ENCODE measurements around the gene LRP1.
A peak's percentile ranks its signal among the peaks of the same experiment; 100 is the strongest.

LRP1 gene

DNA sequence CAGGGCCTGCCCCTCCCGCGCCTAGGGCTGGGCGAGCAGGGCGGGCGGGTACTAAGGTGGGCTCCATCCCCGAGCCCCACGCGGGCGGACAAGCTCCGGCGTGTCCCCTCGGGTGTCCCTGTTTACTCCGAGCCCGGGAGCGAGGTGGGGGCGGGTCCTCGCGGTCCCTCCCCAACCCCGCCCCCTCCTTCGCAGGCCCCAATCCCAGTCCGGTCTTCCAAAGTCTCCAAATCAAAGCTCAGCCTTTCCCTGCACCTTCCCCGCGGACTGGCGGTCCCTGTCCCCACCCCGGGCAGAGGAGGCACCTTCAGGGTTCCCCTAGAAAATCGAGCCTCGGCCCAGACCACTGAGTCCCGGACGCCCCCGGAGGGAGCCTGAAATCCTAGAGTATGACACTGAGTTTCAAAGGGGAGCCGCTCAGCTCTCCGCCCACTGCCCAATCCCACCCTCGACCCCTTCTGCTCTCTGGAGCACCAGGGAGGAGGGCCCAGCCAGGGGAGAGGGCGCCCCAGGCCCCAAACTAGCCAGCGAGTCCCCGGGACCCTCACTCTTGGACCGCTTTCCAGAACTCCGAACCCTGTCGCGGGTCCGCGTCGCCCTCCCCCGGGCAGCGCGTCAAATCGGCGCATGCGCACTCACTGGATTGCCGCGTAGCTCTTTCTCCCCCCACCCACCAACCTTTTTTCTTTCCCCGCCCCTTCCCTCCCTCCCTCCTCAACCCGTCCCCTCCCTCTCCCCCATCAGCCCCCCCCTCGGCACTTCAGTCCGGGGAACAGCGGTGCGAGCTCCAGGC lies at the start of gene LRP1:
Gene LRP1, plus strand, starts transcription at position 758 of the 793 bp plus-strand sequence. CDS start 482 bp downstream, outside the sequence.
- DNase-seq: peak; percentile 87

GRCh38 chr12:57078519-57079404 lies 49.5 kb upstream of the LRP1 start, which contains the start of gene NEMP1:
NEMP1 (minus strand) TSS chr12:57078791; CDS start chr12:57078745, 46 bp downstream.
- DNase-seq: peak; percentile 100

- no peak for DNase-seq
Measured at GRCh38 chr12:57079821-57080220, 48.5 kb upstream of the LRP1 start.

- no peak for DNase-seq
Measured at GRCh38 chr12:57080855-57081254, 47.4 kb upstream of the LRP1 start.

GRCh38 chr12:57085999-57086492 lies 42.2 kb upstream of the LRP1 start:
- DNase-seq: peak; percentile 77

DNA sequence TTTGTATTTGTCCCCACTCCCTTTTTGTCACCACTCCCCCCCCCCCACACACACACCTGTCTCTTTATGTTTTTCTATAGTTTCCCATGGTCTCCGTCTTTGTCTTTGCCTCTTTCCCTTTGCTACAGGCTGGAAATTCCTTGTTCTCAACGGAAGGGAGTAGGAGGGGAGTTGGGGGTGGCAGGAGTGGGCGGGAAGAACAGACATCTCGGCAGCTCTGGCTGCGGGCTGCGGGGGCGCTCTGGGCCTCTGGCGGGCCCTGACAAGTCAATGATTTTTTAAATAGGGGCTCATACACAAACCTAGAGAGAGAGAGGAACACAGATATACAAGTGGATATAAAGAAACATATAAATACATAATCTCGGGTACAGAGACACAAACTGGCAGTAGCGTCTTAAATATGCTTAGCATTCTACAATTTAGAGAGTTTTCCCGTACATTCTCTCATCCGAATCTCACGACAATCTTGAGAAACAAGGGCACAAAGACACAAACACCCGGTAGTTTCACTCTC lies 41.7 kb upstream of the LRP1 start:
- peak; percentile 88 for DNase-seq

DNA sequence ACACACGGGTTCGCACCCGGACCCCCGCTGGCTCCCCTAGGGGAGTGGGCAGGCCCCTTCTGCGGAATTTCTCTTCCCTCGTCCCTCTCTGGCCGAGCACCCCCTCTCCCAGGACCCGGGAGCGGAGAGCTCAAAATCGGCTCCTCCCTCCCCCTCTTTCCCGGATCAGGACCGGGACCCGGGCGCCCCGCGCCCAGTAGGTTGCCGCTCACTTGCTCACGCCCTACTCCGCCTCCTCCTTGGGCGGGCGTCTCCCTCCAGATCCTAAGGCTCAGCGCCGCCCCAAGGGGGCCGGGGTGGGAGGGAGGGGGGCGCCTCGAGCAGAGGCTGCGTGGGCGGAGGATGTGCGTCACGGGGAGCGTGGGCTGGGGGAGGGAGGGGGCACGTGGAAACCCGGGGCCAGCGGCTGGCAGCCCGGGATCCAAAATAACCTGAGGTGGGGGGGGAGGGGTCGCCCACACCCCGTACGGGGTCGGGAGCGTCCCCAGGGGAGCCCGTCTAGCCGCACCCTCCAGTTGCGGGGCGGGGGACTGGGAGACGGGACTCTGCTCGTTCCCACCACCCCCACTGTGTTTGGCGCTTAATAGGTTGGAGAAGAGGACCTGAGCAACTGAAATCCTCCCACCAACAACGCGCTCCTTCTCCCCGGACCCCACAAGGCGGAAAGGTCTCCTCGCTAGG lies 41.1 kb upstream of the LRP1 start:
- DNase-seq: peak; percentile 95

GRCh38 chr12:57087691-57088353 lies 40.5 kb upstream of the LRP1 start:
- peak; percentile 99 for DNase-seq

- DNase-seq: peak; percentile 98
Measured at GRCh38 chr12:57088354-57089270, 39.7 kb upstream of the LRP1 start, which contains the start of gene NAB2. NAB2 (plus strand) TSS chr12:57089114; CDS start chr12:57089272, 158 bp downstream.

DNA sequence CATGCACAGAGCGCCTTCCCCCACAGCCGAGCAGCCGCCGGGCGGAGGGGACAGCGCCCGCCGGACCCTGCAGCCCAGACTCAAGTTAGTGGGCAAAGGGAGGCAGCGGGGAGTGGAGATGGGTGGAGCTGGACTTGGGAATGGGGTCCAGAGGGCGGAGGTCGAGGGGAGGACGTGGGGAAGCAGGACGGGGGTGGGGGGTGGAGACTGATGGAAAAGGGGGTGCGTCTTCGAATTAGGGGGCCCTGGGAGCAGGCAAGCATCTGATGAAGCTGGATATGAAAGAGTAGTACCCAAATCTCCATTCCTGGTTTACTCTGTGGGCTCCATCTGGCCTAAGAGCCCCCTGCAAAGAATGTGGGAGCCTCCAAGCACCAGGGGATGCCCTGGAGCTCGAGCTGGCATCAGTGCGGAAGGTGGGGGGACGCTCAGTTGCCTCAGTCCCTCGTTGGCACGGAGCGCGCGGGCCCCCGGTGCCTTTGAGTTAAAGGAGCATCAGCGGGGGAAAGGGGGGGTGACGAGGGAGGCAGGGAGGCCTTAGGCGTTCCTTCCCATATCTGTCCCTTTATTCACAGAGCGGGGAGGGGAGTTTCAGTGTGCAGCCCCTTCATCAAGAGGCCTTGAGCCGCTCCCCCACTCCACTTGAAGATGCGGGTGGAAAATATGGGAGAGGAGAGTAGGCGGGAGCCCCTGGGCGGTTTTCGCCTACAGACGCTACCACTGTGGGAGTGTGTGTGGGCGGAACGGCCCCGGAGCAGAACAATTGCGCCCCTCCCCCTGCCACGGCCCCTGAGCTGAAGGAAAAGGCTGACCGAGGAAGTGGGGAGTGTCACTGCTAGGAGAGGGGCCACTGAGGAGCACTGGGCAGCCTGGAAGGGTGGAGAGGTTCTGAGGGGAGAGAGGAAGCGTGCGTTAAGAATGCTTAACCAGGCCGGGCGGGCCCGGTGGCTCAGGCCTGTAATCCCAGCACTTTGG lies 38.7 kb upstream of the LRP1 start:
- peak; percentile 67 for DNase-seq

DNA sequence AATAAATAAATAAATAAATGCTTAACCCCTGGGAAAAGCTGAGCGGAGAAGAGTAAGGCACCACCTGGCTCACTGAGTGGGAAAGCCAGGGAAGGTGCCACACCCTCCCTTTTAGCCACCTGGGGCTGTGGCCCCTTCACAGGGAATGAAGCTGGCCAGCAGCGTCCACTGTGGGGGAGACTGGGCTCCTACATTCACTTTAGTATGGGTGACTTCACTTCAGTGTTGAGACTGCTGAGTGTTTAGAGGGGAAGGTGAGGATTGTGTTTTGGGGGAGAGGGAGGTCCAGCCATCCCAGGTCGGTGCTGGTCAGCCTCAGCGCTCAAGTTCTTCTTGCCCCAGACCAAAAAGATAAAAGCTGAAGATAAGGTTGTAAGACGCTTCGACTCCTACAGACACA lies 37.8 kb upstream of the LRP1 start:
- no peak for DNase-seq

GRCh38 chr12:57090924-57091637 lies 37.2 kb upstream of the LRP1 start:
- DNase-seq: no peak

DNA sequence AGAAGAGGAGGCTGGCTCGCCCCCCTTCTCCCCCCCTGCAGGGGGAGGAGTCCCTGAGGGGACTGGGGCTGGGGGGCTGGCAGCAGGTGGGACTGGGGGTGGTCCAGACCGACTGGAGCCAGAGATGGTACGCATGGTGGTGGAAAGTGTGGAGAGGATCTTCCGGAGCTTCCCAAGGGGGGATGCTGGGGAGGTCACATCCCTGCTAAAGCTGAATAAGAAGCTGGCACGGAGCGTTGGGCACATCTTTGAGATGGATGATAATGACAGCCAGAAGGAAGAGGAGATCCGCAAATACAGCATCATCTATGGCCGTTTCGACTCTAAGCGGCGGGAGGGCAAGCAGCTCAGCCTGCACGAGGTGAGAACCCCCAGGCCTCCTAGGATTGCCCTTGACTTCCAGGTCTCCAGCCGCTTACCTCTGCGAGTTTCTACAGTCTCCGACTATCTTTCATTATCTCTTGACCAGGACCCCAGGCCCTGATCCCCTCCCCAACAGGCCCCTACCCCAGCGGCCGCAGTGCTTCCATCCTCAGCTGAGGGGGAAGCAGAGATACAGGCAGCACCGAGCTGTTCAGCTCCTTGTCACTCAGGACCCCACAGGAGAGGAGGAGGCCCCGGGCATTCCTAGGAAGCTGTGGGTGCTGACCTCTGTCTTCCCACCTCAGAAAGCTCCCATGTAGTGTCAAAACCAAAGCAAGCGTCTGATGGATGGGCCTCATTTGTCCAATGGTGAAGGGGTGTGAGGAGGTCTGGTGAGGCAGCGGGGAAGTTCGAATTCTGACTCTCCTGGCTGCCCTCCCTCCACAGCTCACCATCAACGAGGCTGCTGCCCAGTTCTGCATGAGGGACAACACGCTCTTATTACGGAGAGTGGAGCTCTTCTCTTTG lies 36.4 kb upstream of the LRP1 start:
- DNase-seq: no peak

DNA sequence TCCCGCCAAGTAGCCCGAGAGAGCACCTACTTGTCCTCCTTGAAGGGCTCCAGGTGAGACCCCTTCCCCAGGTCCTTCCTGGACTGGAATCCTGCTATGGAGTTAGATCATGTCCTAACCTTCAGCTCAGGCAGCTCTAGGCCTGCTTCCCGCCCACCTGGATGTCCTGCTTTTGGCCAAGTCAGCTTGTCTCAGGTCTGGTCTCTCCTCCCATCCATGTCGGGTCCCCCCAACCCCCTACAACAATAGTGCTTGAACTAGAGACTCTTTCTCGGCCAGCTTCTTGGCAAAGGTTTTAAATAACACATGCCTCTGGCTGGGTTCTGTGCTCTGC lies 35.8 kb upstream of the LRP1 start:
- no peak for DNase-seq

GRCh38 chr12:57092876-57093414 lies 35.3 kb upstream of the LRP1 start:
- no peak for DNase-seq

DNA sequence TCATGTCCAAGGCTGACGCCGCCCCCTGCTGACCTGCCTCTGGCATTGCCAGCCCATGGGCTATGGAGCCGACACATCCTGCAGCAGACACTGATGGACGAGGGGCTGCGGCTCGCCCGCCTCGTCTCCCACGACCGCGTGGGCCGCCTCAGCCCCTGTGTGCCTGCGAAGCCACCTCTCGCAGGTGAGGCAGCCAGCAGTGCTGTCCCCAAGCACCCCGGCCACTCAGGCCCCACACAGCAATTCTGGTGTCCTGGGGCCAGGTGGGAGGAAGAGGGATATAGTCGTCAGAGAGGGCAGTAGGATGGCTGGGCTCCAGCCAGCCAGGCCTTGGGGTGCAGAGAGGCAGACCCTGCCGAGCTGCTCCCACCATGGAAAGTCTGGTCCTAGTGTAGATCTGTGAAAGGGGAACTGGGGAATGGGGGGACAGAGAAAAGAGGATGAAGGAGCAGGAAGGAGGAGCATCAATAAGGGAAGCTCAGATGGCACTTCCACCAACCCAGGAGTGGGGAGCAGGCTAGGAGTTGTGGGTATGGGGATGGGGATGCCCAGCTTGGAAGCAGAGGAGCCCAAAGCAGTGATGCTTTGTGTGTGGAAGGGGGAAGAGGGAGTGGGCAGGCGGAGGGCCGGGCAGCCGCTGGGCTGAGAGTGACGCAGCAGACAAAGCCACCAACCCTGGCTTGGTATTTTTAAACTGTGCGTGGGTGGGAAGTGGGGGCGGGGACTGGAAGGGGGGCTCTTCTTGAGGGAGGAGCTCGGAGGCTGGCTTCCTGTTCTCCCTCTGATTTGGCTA lies 34.7 kb upstream of the LRP1 start:
- peak; percentile 88 for DNase-seq

All from fibroblast of skin of right biceps (primary cell).